B cell (primary cell): Measurements from ENCODE around the gene FNDC5.

Experiments used
- EZH2 ChIP-seq: IDR thresholded peaks from 2 replicates; pipeline ENCODE4 v1.6.1; 2012; ENCODE audit warnings: borderline replicate concordance, low read depth, mild to moderate bottlenecking, moderate library complexity, low read length; ENCODE audit not compliant: insufficient read depth, poor library complexity, severe bottlenecking
- TF ChIP-seq, protein P1 (sequence below): fragments of 200-600 bp; IDR thresholded peaks from one replicate; pipeline ENCODE4 v1.8.0; 2022; ENCODE audit warnings: antibody characterized with exemption, mild to moderate bottlenecking

DNA sequence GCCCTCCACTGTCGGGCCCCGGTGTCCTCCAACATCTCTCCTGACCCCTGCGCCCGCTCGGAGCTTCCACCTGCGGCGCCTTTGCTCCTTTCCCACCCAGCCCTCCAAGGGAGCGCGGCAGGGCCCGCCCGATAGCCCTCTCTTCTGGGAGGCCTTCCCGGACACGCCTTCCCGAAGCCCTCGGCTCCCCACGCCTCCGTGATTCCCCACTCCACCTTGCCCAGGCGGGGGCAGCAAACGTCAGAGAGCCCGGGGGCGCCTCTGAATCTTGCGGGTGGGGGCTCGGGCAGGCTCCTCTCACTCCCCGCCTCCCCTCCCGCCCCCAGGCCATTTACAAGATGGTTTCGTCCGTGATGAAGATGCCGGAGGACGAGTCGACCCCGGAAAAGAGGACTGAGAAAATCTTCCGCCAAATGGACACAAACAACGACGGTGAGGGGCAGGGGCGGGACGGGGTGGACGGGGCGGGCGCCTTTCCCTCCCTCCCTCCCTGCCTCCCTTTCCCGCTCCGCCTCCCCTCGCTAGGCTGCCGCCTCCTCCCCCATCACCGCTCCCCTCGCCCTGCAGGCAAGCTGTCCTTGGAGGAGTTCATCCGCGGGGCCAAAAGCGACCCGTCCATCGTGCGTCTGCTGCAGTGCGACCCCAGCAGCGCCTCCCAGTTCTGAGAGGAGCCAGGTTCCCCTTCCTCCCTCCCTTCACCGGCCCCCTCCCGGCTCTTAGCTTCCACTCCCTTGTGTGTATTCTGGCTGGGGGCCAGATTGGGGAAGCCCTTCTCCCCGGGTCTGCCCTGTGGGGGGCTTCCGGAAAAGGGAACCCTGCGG lies 22.7 kb upstream of the FNDC5 start:
- TF ChIP-seq EZH2, result peak; percentile 55
- TF ChIP-seq, protein P1, sequence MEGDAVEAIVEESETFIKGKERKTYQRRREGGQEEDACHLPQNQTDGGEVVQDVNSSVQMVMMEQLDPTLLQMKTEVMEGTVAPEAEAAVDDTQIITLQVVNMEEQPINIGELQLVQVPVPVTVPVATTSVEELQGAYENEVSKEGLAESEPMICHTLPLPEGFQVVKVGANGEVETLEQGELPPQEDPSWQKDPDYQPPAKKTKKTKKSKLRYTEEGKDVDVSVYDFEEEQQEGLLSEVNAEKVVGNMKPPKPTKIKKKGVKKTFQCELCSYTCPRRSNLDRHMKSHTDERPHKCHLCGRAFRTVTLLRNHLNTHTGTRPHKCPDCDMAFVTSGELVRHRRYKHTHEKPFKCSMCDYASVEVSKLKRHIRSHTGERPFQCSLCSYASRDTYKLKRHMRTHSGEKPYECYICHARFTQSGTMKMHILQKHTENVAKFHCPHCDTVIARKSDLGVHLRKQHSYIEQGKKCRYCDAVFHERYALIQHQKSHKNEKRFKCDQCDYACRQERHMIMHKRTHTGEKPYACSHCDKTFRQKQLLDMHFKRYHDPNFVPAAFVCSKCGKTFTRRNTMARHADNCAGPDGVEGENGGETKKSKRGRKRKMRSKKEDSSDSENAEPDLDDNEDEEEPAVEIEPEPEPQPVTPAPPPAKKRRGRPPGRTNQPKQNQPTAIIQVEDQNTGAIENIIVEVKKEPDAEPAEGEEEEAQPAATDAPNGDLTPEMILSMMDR, result peak; percentile 50
